GM04504 (cell line): ENCODE data around the gene APEX1.

ENCODE experiments used
- DNase-seq: peaks from one replicate; pipeline ENCODE4 v3.0.0-alpha.2; 2012; ENCODE audit warnings: low read depth

APEX1 gene

DNA sequence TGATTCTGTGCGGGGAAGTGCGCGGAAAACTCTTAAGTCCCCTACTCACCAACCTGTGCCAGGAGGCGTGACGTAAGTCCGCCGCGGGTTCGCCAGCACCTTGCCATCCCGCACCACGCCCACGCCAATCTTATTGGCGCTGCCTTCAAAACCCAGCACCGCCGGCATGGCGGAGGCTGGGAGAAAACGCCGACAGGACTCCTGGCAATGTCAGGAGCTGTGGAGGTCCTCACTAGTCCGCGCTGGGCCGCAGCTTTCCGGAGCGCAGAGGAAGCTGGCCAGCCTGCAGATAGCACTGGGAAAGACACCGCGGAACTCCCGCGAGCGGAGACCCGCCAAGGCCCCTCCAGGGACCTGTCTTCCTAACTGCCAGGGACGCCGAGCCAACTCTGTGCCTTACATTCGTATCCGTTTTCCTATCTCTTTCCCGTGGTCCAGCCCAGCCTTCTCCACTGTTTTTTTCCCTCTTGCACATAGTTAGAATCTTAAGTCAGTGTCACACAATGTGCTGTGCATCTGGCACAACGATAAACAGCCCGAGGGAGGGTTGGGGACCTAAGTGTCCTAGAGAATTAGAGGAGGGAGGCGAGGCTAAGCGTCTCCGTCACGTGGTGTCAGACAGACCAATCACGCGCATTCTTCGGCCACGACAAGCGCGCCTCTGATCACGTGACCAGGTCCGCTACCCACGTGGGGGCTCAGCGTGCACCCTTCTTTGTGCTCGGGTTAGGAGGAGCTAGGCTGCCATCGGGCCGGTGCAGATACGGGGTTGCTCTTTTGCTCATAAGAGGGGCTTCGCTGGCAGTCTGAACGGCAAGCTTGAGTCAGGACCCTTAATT, at the start of gene APEX1, which contains the start of gene OSGEP:
TSS of gene APEX1 (plus strand) at position 711 of the 839 bp plus-strand sequence. CDS start 420 bp downstream, outside the sequence.
TSS of gene OSGEP (minus strand) at position 297 of the 839 bp plus-strand sequence. CDS start at position 168, 129 bp downstream.
- peak; percentile 98 for DNase-seq

DNA sequence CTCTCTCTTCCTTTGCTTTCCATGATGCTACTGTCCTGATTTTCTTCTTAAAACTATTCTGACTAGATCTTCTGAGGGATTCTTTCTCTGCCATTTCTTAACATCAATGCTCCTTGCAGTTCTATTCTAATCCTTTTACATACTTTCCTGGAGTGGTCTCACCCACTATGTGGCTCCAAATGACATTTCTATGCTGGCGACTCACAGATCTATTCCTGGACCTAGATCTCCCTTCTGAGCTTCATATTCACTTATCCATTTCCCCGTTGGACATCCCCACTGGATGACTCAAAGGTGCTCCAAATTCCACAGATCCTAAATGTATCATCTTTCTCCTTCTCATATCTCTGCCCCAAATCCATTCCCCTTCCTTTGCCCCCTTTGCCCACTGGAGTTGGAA, 45.8 kb upstream of the APEX1 start:
- no peak for DNase-seq

DNA sequence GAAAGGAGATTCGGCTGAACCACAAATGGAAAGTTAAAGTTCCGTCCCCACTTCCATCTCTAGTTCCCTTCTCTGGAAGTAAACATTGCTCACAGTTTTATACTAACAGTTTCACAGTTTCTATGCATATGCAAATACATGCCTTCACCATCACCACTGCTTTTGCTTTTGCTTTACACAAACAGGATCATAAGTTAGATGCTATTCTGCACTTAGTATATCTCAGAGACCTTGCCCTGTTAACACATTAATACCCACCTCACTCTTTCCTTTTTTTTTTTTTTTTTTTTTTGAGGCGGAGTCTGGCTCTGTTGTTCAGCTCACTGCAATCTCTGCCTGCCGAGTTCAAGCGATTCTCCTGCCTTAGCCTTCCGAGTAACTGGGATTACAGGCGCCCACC, 42.6 kb upstream of the APEX1 start:
- DNase-seq, result no peak

DNA sequence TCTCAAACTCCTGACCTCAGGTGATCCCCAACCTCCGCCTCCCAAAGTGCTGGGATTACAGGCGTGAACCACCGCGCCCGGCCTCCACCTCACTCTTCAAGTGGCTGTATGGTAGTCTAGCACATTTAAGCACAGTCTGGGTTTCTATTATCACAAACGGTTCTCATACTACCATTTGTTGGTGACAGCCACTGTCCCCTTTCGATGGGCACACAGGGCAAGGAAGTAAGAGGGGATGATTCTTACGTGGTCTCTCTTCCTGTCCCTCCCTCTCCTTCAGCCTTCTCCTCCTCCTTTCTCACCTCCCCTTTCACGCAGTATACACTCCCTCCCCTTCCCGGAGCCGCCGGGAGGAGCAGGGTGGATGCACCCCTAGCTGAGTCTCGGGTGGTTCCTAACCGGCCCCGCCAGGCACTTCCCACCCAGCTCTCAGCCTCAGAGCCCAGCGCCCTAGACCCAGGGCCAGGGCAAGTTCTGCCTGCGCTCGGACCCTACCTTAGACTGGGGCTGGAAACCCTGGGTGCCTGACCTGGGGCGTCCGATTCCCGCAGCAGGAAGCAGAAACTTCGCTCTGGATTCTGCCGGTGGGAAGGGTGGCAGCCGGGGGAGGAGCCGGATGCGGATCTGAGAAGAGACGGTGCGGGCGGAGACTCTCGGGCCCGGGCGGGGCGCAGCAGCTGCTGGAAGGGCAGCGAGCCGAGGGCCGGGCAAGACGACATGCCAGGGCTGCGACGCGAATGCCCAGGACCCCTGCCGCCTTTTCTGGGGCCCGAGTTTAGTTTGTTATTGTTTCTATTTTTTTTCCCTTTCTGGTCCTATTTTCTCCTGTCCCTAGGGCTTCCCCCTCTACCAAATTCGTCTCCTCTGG, 41.9 kb upstream of the APEX1 start, which contains the start of gene TEP1:
TSS of gene TEP1 (minus strand) at position 626 of the 868 bp plus-strand sequence. CDS start 5,062 bp downstream, outside the sequence.
- peak; percentile 63 for DNase-seq

DNA sequence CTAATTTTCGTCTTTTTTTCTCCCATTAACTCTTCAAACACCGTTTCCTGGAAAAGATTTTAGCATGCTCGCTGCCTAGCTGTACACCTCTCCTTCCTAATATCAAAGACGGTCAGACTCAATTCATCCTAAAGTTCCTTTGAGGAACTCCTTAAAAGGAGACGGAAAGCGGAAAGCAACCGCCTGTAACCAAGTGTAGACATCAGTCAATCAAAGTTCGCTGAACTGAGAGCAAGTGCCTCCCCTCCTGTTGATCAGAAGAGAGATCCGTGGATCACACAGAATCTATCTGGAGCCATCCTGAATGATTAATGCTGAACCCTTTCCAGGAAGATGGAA, 41.3 kb upstream of the APEX1 start:
- DNase-seq, result no peak

DNA sequence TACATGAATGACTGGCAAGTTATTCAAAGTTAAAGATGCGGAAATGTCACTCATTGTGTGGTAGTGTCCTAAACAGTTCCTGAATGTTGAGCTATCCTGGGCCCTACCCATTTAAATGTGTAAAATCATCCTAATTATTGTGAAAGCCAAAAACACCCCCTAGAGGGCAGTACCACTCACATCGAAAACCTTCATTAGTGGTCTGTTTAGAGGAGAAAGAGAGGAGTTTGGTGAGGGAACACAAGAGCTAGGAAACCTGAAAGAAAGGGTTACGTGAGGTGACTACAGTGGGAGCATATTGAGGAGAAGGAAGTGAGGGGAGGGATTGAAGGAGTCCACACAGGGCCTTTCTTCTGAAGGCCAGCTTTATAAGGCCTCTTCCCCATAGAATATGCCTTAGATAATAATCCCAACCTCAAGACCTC, 39.2 kb upstream of the APEX1 start:
- peak; percentile 30 for DNase-seq

DNA sequence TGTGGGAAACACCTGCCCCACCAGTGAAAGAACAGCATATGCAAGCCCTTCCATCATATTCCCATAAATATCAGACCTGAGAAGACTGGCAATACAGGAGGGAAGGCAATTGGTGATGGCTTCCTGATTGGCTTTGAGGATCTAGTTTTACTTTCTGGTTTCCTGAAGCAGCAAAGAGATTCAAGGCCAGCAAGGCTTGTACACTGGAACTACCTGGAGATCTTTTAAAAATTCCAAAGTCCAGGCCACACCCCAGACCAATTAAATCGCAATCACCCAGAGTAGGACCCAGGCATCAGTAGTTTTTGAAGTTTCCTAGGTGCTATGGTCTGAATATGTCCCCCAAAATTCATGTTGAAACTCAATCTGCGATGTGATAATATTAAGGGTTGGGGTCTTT, 38.8 kb upstream of the APEX1 start:
- DNase-seq, result no peak

DNA sequence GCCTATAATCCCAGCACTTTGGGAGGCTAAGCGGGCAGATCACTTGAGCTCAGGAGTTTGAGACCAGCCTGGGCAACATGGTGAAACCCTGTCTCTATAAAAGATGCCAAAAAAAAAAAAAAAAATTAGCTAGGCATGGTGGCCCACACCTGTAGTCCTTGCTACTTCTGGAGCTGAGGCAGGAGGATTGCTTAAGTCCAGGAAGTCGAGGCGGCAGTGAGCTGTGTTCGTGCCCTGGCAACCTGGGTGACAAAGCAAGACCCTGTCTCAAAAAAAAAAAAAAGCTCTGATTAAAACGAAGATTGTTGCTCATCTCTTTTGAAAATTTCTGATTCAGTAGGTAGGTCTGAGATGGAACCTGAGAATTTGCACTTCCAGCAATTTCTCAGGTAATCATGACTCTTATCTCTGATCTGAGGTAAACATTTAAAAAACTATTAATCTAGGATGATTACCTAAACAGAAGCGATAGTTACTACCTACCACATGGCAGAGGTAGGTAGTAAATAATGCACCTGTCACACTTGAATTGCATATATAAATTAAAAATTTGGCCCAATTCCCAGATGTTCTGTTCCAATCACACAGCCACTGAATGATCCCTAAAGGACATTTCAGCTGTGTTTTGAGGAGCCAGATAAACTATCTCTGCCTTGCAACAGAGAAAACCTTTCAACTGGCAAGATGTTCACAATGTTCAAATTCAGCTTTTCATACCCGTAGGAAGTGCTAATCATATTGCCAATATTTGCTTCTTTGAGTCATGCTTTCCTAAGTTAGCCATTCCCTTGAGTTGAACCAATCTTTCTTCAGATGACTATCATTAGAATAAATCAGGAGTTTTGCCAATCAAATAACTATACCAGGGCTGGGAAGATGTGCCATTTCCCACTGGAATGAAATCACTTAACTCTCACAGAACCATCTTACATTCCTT, 37.5 kb upstream of the APEX1 start:
- no peak for DNase-seq

DNA sequence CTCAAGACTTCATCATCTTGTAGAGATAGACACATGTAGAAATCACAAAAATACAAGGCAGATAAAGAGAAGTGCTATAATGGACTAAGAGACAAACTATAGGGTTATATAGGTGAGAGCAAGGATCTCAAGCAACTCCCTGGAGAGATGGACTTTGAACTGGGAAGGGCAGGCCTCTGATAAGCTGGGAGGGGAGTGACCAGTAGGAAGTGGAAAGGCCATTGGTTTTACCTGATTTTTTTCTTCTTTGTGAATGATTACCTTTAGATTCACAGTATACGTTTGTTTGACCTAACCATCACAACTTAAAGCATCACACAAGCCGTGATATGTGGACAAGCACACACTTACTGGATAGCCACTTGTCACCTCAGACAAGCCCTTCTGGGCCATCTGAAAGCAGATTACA, 36.5 kb upstream of the APEX1 start:
- DNase-seq, result no peak

DNA sequence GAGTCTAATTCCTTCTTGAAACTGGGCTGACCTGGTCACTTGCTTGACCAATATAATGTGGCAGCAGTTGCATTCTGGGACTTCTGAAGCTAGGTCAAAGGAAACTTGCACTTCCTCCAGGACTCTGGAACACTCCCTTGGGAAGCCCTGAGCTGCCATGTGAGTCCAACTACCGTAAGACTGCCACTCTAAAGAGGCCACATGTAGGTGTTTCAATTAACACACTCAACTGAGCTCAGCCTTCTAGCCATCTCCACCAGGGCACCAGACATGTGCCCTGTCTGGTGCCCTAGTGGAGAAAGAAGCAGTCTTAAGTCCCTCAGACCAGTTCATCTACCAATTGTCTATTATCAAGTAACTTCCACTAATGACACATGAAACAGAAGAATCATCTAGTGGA, 35.6 kb upstream of the APEX1 start:
- no peak for DNase-seq

DNA sequence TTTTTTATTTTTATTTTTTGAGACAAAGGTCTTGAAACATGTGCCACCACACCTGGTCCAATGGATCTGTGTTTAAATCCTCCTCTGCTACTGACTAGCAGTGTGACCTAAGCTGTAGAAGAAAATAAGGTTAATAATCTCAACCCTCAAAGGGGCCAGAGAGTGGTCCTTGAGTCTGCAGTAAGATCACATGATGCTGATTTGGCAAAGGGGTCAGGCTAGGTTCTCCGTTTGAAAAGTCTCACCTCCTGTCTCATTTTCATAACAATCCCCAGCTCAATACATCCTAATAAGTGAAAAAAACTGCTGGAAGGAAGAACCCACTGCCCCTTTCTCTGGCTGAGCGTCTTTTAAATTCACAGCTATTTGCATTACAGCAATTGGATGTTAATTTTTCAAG, 33.8 kb upstream of the APEX1 start:
- no peak for DNase-seq

DNA sequence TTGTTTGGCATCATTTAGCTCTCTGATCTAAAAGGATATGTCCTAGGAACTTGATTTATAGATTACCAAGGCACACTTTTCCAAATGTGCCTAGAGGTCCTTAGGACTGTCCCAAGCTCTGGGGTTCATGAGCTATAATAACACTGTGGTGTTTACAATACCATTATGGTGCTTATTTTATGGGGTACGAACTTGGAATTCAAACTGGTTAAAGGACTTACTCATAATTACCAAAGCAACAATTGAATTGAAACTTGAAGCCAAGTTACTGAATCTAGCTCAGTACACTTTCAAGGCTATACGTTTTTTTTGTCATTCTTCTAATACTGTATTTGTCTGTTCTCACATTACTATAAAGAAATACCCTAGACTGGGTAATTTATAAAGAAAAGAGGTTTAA, 32.1 kb upstream of the APEX1 start:
- no peak for DNase-seq

DNA sequence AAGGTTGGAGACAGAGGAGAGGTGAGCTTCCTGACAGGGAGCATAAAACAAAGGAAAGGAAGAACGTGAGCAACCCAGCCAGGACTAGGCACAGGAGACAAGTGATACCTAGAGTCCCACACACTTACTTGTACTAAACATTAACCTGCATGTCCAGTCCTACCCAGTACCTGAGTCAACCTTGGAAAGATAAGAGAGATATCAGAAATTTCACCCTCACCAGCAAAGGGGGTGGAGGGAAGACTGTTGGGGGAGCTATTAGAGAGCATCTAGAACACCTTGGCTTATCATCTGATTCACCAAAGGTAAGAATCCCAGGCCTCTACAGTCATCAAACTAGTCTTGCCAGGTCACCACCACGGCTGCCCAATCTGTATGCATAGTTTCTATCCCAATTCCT, 30.2 kb upstream of the APEX1 start:
- DNase-seq, result no peak

DNA sequence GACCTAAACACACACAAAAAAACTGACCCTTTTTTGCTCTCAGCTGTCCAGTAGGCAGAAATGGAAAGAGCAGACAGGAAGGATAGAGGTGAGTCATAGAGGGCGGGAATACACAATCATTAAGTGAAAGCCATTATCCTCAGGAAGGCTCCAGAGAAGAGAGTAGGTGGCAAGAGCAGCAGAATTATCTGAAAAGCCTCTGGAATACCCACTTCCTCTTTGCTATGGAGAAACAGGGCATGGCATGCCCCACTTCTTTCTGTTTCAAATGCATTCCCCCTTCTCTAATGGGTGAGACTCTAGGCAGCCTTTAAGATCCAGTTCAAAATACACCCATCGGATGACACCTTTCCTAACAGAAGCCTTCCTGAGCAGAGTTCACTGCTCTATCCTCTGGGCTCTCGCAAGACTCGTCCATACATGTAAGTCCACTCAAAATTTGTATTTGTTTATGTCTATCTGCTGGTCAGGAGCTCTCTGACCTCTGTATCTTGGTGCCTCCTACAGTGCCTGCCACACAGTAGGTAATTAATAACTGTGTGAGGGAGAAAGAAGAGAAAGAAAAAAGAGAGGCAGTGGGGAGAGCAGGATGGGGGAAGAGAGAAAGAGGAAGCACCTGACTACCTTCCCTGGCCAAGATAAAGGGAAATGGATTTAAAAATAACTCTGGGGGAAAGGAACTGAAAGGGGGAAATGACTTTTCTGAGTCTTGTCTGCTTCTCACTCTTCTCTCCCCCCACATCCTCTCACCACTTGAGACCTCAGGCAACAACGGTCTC, 27.6 kb upstream of the APEX1 start:
- no peak for DNase-seq

DNA sequence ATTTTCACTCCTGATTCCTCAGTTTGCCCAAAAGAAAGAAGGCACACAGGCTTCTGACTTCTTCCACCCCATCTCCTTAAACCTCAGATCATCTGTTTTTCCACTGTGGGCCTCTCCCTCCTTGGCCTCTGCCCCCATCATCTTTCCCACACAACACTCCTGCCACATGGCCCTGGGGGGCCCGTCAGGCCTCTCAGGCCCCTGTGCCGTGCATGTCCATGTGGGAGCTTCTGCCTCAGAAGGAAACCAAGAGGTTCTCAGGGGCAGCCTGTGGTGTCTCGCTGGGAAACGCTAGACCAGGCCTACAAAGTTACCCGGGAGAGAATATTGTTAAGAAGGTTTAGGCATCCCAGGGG, 27.0 kb upstream of the APEX1 start:
- no peak for DNase-seq

DNA sequence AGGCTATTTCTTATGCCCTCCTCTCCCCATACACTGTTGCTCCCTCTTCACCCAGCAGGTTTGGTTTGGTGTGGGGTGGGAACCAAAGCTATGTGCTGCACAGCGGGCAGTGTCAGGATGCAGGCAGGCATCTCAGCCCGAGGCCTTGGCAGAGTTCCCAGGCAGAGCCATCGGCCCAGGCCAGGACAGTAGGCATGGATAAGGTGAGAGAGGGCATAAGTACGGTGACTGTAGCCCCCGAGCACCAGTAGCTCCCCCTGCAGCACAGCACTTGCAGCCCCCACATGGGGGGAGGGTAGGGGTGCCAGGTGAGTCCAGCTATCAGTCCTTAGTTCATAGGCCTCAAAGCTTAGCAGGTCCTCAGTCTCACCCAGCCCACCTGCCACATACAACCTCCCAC, 26.2 kb upstream of the APEX1 start:
- DNase-seq, result no peak

DNA sequence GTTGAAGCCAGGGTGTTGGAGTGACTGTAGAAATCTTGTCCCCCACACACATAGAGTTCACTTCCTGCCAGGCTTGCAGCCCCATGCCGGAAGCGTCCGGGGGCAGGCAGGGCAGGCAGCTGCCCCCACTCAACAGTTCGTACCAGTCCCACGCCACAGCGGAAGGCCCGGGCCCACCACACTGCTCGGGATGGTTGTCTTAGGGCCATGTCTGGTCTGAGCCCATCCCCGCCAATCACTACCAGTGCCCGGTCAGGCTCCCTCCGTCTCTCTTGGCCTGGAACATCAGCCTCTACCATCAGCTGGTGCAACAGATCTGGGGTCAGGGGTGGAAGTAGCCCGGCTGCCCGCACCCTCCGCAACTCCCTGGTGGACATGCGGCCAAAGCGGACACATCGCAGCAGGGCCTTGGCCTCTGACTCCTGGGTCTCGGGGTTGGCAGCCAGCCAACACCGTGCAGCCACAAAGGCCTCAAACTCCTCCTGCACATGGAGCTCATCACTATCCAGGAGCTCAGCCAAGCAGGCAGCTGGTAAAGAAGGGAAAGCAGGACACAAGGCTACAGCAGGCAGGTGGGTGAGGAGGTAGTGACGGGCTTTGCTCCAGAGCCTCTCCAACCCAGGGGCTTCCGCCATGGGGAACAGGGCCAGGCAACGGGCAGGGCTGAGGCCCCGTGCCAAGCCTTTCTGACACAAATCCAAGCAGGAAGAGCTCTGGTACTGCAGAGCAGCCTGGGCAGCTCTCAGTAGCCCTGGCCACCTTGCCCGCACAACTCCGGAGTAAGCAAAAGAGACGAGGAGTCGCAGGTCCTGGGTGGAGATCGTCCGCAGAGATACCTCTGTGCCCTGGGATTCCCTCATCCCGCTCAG, 25.0 kb upstream of the APEX1 start:
- no peak for DNase-seq

DNA sequence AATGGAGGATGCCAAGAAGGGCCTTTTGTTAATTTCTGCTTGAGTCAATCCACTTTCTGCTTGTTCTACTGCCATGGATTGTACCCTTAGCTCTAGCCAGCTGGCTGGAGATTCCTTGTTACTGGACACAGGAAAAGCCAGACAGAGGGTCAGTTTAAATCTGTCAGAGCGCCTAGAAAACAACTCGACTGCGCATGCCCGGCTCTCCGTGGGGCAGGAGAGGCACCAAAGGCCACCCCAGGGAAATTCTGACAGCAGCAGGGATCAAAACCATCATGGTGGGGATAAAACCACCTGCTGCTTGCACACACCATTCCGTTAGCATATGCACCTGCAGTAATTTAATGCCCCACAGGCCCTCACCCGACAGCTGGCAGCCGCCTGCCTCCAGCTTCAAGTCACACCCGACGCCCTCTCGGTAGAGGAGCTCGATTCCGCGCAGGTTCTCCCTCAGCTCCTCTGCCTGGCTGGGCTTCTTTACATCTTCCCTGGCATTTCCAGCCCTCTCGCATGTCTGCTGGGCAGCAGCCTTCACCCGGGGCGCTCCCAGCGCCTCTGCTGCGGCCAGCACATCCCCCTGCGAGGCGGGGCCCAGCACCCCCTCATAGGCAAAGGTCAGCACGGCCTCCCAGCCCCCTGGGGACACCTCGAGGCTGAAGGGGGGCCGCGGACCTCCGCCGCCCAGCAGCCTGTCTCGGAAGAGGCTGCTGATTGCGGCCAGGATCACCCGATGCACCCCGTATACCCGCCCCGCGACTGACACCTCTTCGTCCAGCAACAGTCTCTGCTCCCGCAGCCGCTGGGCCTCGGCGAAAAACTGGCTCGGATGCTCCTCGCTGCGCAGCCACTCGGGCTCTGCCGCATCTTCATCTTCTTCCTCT, 20.1 kb upstream of the APEX1 start:
- no peak for DNase-seq
